NCI-H2107 (cell line): ENCODE measurements around the gene PCDHGB5.
"Not testable (repeated sequence)": the region's sequence is repeated elsewhere in the genome, so short reads cannot be mapped to it uniquely, and the experiment has no call there.

Experiments used
- DNase-seq: peaks from one replicate; lab custom pipeline; 2025; lab: John Stamatoyannopoulos, UW

Gene PCDHGB5

GRCh38 chr5:141397756-141398551, at the start of gene PCDHGB5:
PCDHGB5 (plus strand) TSS chr5:141397947; CDS start chr5:141398128, 181 bp downstream.
- DNase-seq = not testable (repeated sequence)

- DNase-seq = no peak
Measured at GRCh38 chr5:141349917-141350619, 47.7 kb upstream of the PCDHGB5 start, which contains the start of gene PCDHGB1. PCDHGB1 (plus strand) TSS chr5:141350099; CDS start chr5:141350261, 162 bp downstream.

- no peak for DNase-seq
Measured at GRCh38 chr5:141351591-141351990, 46.2 kb upstream of the PCDHGB5 start.

GRCh38 chr5:141354900-141355469, 42.8 kb upstream of the PCDHGB5 start, which contains the start of gene PCDHGA4:
PCDHGA4 (plus strand) TSS chr5:141355021; CDS start chr5:141355108, 87 bp downstream.
- no peak for DNase-seq

- DNase-seq = no peak
Measured at GRCh38 chr5:141355641-141356040, 42.1 kb upstream of the PCDHGB5 start.

- no peak for DNase-seq
Measured at GRCh38 chr5:141356133-141356532, 41.6 kb upstream of the PCDHGB5 start.

GRCh38 chr5:141356950-141357349, 40.8 kb upstream of the PCDHGB5 start:
- DNase-seq = no peak

GRCh38 chr5:141359790-141360426, 37.8 kb upstream of the PCDHGB5 start, which contains the start of gene PCDHGB2:
PCDHGB2 (plus strand) TSS chr5:141359994; CDS start chr5:141360136, 142 bp downstream.
- DNase-seq = no peak

GRCh38 chr5:141360685-141361084, 37.1 kb upstream of the PCDHGB5 start:
- DNase-seq = no peak

- DNase-seq = no peak
Measured at GRCh38 chr5:141362719-141363118, 35.0 kb upstream of the PCDHGB5 start.

GRCh38 chr5:141363952-141364660, 33.6 kb upstream of the PCDHGB5 start, which contains the start of gene PCDHGA5:
PCDHGA5 (plus strand) TSS chr5:141364162; CDS start chr5:141364331, 169 bp downstream.
- no peak for DNase-seq

- no peak for DNase-seq
Measured at GRCh38 chr5:141366016-141366896, 31.5 kb upstream of the PCDHGB5 start.

- DNase-seq = no peak
Measured at GRCh38 chr5:141369994-141370848, 27.5 kb upstream of the PCDHGB5 start, which contains the start of gene PCDHGB3. PCDHGB3 (plus strand) TSS chr5:141370242; CDS start chr5:141370395, 153 bp downstream.

GRCh38 chr5:141371572-141372475, 25.9 kb upstream of the PCDHGB5 start:
- DNase-seq = no peak

- DNase-seq = no peak
Measured at GRCh38 chr5:141373673-141374317, 24.0 kb upstream of the PCDHGB5 start, which contains the start of gene PCDHGA6. PCDHGA6 (plus strand) TSS chr5:141373891; CDS start chr5:141374084, 193 bp downstream.

- DNase-seq = no peak
Measured at GRCh38 chr5:141374627-141375026, 23.1 kb upstream of the PCDHGB5 start.

- DNase-seq = not testable (repeated sequence)
Measured at GRCh38 chr5:141375444-141376155, 22.1 kb upstream of the PCDHGB5 start.
